H9 (cell line): ENCODE results near the gene RASSF5. TPM values are rescaled to one million over a fixed set of nuclear protein-coding genes. Genes with fewer than 3 reads are reported as not detected.

Experiments used
- DNase-seq: peaks from one replicate; pipeline ENCODE4 v3.0.0-alpha.2; 2017
- H2AFZ ChIP-seq: one replicate; pipeline ENCODE4 v1.6.1; 2013; ENCODE audit warnings: mild to moderate bottlenecking, low read length, control low read depth, moderate library complexity
- H2AK5ac ChIP-seq: 2 replicates; pipeline ENCODE4 v1.6.1; 2013; ENCODE audit warnings: low read length, control low read depth, mixed read lengths; ENCODE audit not compliant: insufficient read length
- H2BK120ac ChIP-seq: one replicate; pipeline ENCODE4 v1.6.1; 2013; ENCODE audit warnings: low read depth, mild to moderate bottlenecking, low read length, control low read depth, inconsistent platforms; ENCODE audit not compliant: poor library complexity, severe bottlenecking
- H2BK12ac ChIP-seq: 2 replicates; pipeline ENCODE4 v1.6.1; 2013; ENCODE audit warnings: low read length, control low read depth, mixed read lengths, low read depth; ENCODE audit not compliant: insufficient read length
- H2BK15ac ChIP-seq: 2 replicates; pipeline ENCODE4 v1.6.1; 2013; ENCODE audit warnings: low read depth, low read length, control low read depth
- H2BK20ac ChIP-seq: one replicate; pipeline ENCODE4 v1.6.1; 2013; ENCODE audit warnings: low read depth, mild to moderate bottlenecking, low read length, control low read depth, inconsistent platforms; ENCODE audit not compliant: poor library complexity, severe bottlenecking
- H2BK5ac ChIP-seq: 2 replicates; pipeline ENCODE4 v1.6.1; 2013; ENCODE audit warnings: low read length, control low read depth, mixed read lengths; ENCODE audit not compliant: insufficient read length
- H3K14ac ChIP-seq: 2 replicates; pipeline ENCODE4 v1.6.1; 2013; ENCODE audit warnings: low read length, control low read depth; ENCODE audit not compliant: insufficient read depth
- H3K18ac ChIP-seq: 2 replicates; pipeline ENCODE4 v1.6.1; 2013; ENCODE audit warnings: low read depth, mild to moderate bottlenecking, mixed read lengths, low read length, control low read depth; ENCODE audit not compliant: insufficient read length
- H3K23ac ChIP-seq: 2 replicates; pipeline ENCODE4 v1.6.1; 2013; ENCODE audit warnings: low read length, control low read depth, mixed read lengths, low read depth; ENCODE audit not compliant: insufficient read length
- H3K23me2 ChIP-seq: 2 replicates; pipeline ENCODE4 v1.6.1; 2013; ENCODE audit warnings: low read depth, mild to moderate bottlenecking, mixed read lengths, low read length, control low read depth; ENCODE audit not compliant: insufficient read length, poor library complexity, severe bottlenecking
- H3K27ac ChIP-seq: 2 replicates; pipeline ENCODE4 v1.5.1; 2013; ENCODE audit warnings: low read length, control low read depth, mixed read lengths, low read depth; ENCODE audit not compliant: insufficient read length
- H3K27me3 ChIP-seq: 2 replicates; pipeline ENCODE4 v1.6.1; 2013; ENCODE audit warnings: low read length, control low read depth, inconsistent platforms; ENCODE audit not compliant: insufficient read depth
- H3K4ac ChIP-seq: 2 replicates; pipeline ENCODE4 v1.6.1; 2013; ENCODE audit warnings: low read depth, mild to moderate bottlenecking, control low read depth, inconsistent platforms, low read length, moderate library complexity
- H3K4me1 ChIP-seq: 2 replicates; pipeline ENCODE4 v1.6.1; 2013; ENCODE audit warnings: low read length, control low read depth, inconsistent platforms; ENCODE audit not compliant: insufficient read depth
- H3K4me2 ChIP-seq: 2 replicates; pipeline ENCODE4 v1.6.1; 2013; ENCODE audit warnings: low read length, control low read depth, mixed read lengths; ENCODE audit not compliant: insufficient read length, insufficient read depth
- H3K56ac ChIP-seq: 2 replicates; pipeline ENCODE4 v1.6.1; 2013; ENCODE audit warnings: low read depth, mild to moderate bottlenecking, mixed read lengths, low read length, control low read depth; ENCODE audit not compliant: insufficient read length
- H3K79me1 ChIP-seq: 2 replicates; pipeline ENCODE4 v1.6.1; 2013; ENCODE audit warnings: low read depth, mild to moderate bottlenecking, moderate library complexity, low read length, control low read depth, inconsistent platforms; ENCODE audit not compliant: insufficient read depth, poor library complexity, severe bottlenecking
- H3K79me2 ChIP-seq: 2 replicates; pipeline ENCODE4 v1.6.1; 2013; ENCODE audit warnings: low read length, control low read depth, inconsistent platforms; ENCODE audit not compliant: insufficient read depth
- H3K9ac ChIP-seq: 2 replicates; pipeline ENCODE4 v1.6.1; 2013; ENCODE audit warnings: low read length, control low read depth, mixed read lengths; ENCODE audit not compliant: insufficient read length; ENCODE audit errors: extremely low read depth
- H3K9me3 ChIP-seq: one replicate; pipeline ENCODE4 v1.6.1; 2013; ENCODE audit warnings: low read depth, low read length, inconsistent platforms; ENCODE audit not compliant: control insufficient read depth
- H3T11ph ChIP-seq: one replicate; pipeline ENCODE4 v1.6.1; 2013; ENCODE audit warnings: mild to moderate bottlenecking, low read length, control low read depth, inconsistent platforms
- H4K20me1 ChIP-seq: one replicate; pipeline ENCODE4 v1.6.1; 2013; ENCODE audit not compliant: control insufficient read depth, insufficient read length, insufficient read depth
- H4K5ac ChIP-seq: 2 replicates; pipeline ENCODE4 v1.6.1; 2013; ENCODE audit warnings: low read depth, mild to moderate bottlenecking, mixed read lengths, low read length, control low read depth; ENCODE audit not compliant: insufficient read length
- H4K8ac ChIP-seq: replicated peaks from 2 replicates; pipeline ENCODE4 v1.6.1; 2013; ENCODE audit warnings: low read length, control low read depth, mixed read lengths, low read depth; ENCODE audit not compliant: insufficient read length
- H4K91ac ChIP-seq: 2 replicates; pipeline ENCODE4 v1.6.1; 2013; ENCODE audit warnings: low read depth, mild to moderate bottlenecking, moderate library complexity, mixed read lengths, low read length, control low read depth; ENCODE audit not compliant: insufficient read length
- H3K27ac Mint-ChIP-seq, 3 experiments: 2 replicates in 2 of 3; 3 replicates in 1 of 3; pipeline ENCODE4 v1.8.0; 2020 to 2021; ENCODE audit warnings: mixed read lengths in 3 of 3, mild to moderate bottlenecking in 1 of 3, moderate library complexity in 1 of 3
- H3K27me3 Mint-ChIP-seq: 2 replicates; pipeline ENCODE4 v1.8.0; 2021; ENCODE audit warnings: low read depth, mild to moderate bottlenecking, moderate library complexity, mixed read lengths
- H3K36me3 Mint-ChIP-seq, 3 experiments: 2 replicates in 2 of 3; 3 replicates in 1 of 3; pipeline ENCODE4 v1.8.0; 2020 to 2021; ENCODE audit warnings: low read depth in 3 of 3, mixed read lengths in 3 of 3; ENCODE audit not compliant: insufficient read depth in 1 of 3
- H3K4me1 Mint-ChIP-seq, 2 experiments: 2 replicates each; pipeline ENCODE4 v1.8.0; 2020; ENCODE audit warnings: mixed read lengths in 2 of 2
- H3K4me3 Mint-ChIP-seq, 2 experiments: 2 replicates in 1 of 2; 3 replicates in 1 of 2; pipeline ENCODE4 v1.8.0; 2020 to 2021; ENCODE audit warnings: mild to moderate bottlenecking in 2 of 2, mixed read lengths in 2 of 2, moderate library complexity in 1 of 2
- H3K9me3 Mint-ChIP-seq, 2 experiments: 2 replicates in 1 of 2; 3 replicates in 1 of 2; pipeline ENCODE4 v1.8.0; 2020; ENCODE audit warnings: mild to moderate bottlenecking in 2 of 2, mixed read lengths in 2 of 2, moderate library complexity in 1 of 2
- WGBS: extraction: QIAGEN DNeasy Blood & Tissue Kit; methylation state at CpG from one replicate; pipeline ENCODE4 v1.1.7; 2013; ENCODE audit warnings: missing lambda C conversion rate, low lambda C conversion rate, mixed read lengths; ENCODE audit not compliant: insufficient read length; ENCODE audit errors: extremely low coverage; 5-methylcytosine and 5-hydroxymethylcytosine counted together
- total RNA-seq: library from RNA; stranded (reverse); gene quantifications from 2 replicates; pipeline ENCODE4 v1.2.1, GENCODE V29; 2021
- TF ChIP-seq, protein P1 (sequence below): fragments of 200-600 bp; sonication (generic); conservative IDR thresholded peaks from 3 replicates; pipeline ENCODE4 v1.8.0; 2021; ENCODE audit warnings: antibody characterized with exemption, mild to moderate bottlenecking

RASSF5 gene
- total RNA-seq, 1 experiment from 2014 or later = 0.50 TPM

DNA sequence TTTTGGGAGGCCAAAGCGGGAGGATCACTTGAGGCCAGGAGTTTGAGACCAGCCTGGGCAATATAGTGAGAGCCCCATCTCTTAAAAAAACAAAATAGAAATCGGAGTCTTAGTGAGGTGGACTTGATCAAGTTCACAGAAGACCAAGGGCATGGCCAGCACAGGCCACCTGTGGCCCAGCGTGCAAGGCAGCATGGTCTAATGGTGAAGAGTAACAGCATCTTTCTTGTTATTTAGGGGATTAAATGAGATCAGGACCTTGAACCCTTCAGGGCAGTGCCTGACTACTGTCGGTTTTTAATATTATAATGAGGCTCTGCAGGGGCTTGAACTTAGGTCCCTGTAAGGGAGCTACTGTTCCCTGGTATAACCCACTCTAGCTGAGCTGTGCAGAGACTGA lies 66.4 kb downstream of the RASSF5 start:
- Histone ChIP-seq H3T11ph (no peak overlapping the region), H4K20me1 (no peaks in the 10 kb centered on the region), H2BK20ac (no peak overlapping the region), H3K4ac (no peak overlapping the region), H3K79me1 (no peaks in the 10 kb centered on the region), H2BK5ac (no peak overlapping the region), H4K8ac (no peak overlapping the region), H2BK120ac (no peak overlapping the region), H4K91ac (no peak overlapping the region), H3K23ac (no peak overlapping the region), H2BK15ac (no peak overlapping the region), H3K4me1 (peaks cover 2% of the 10 kb centered on the region; the same call in 1 of the 2 replicates), H3K9me3 (no peaks in the 10 kb centered on the region), H3K79me2 (no peaks in the 10 kb centered on the region), H3K23me2 (no peaks in the 10 kb centered on the region), H4K5ac (no peak overlapping the region), H2AFZ (no peak overlapping the region), H2BK12ac (no peak overlapping the region), H3K9ac (no peak overlapping the region), H3K4me2 (no peak overlapping the region), H3K14ac (no peak overlapping the region), H3K18ac (no peak overlapping the region), H2AK5ac (no peak overlapping the region), H3K56ac (no peak overlapping the region), H3K27me3 (no peaks in the 10 kb centered on the region), H3K27ac (no peak overlapping the region)
- Mint-ChIP-seq H3K27ac (no peak overlapping the region), H3K4me1 (peaks cover 12 to 31% of the 10 kb centered on the region in 2 experiments), H3K9me3 (no peaks in the 10 kb centered on the region), H3K4me3 (no peak overlapping the region), H3K36me3 (no peaks in the 10 kb centered on the region), H3K27me3 (peaks cover 6% of the 10 kb centered on the region)
- WGBS = no CpG with 5 or more reads among the region's 4 CpGs
- TF ChIP-seq, protein P1, sequence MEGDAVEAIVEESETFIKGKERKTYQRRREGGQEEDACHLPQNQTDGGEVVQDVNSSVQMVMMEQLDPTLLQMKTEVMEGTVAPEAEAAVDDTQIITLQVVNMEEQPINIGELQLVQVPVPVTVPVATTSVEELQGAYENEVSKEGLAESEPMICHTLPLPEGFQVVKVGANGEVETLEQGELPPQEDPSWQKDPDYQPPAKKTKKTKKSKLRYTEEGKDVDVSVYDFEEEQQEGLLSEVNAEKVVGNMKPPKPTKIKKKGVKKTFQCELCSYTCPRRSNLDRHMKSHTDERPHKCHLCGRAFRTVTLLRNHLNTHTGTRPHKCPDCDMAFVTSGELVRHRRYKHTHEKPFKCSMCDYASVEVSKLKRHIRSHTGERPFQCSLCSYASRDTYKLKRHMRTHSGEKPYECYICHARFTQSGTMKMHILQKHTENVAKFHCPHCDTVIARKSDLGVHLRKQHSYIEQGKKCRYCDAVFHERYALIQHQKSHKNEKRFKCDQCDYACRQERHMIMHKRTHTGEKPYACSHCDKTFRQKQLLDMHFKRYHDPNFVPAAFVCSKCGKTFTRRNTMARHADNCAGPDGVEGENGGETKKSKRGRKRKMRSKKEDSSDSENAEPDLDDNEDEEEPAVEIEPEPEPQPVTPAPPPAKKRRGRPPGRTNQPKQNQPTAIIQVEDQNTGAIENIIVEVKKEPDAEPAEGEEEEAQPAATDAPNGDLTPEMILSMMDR = no peak
- no peak for DNase-seq
